ELF-1 (cell line): ENCODE data around the gene HNF4A.
A peak's percentile ranks its signal among the peaks of the same experiment; 100 is the strongest.

ENCODE experiments used
- DNase-seq: peaks from one replicate; pipeline ENCODE4 v3.0.0-alpha.2; 2016; ENCODE audit warnings: low read depth, low spot score

The HNF4A gene

GRCh38 chr20:44392088-44392775, 36.7 kb downstream of the HNF4A start:
- DNase-seq, result no peak

GRCh38 chr20:44392776-44393607, 37.5 kb downstream of the HNF4A start:
- no peak for DNase-seq

- no peak for DNase-seq
Measured at GRCh38 chr20:44393608-44394451, 38.3 kb downstream of the HNF4A start.

GRCh38 chr20:44394452-44394701, 38.9 kb downstream of the HNF4A start:
- no peak for DNase-seq

- no peak for DNase-seq
Measured at GRCh38 chr20:44394702-44395460, 39.4 kb downstream of the HNF4A start.

- DNase-seq, result no peak
Measured at GRCh38 chr20:44395461-44396340, 40.2 kb downstream of the HNF4A start.

GRCh38 chr20:44396369-44397130, 41.1 kb downstream of the HNF4A start:
- DNase-seq, result peak; percentile 21

GRCh38 chr20:44398335-44398734, 42.8 kb downstream of the HNF4A start:
- DNase-seq, result no peak

GRCh38 chr20:44399446-44399845, 43.9 kb downstream of the HNF4A start:
- no peak for DNase-seq

GRCh38 chr20:44400671-44400969, 45.1 kb downstream of the HNF4A start:
- no peak for DNase-seq

- no peak for DNase-seq
Measured at GRCh38 chr20:44400970-44401769, 45.7 kb downstream of the HNF4A start.

- no peak for DNase-seq
Measured at GRCh38 chr20:44401770-44402390, 46.4 kb downstream of the HNF4A start.

- DNase-seq, result no peak
Measured at GRCh38 chr20:44402391-44403193, 47.1 kb downstream of the HNF4A start.

- no peak for DNase-seq
Measured at GRCh38 chr20:44403194-44404112, 48.0 kb downstream of the HNF4A start.

GRCh38 chr20:44404204-44405181, 49.0 kb downstream of the HNF4A start:
- no peak for DNase-seq

- DNase-seq, result no peak
Measured at GRCh38 chr20:44405257-44405656, 49.8 kb downstream of the HNF4A start.
